Skeletal muscle tissue (tissue), 4 donors: ENCODE measurements around the gene TFF2. TPM values are rescaled to one million over a fixed set of nuclear protein-coding genes. Genes with fewer than 3 reads are reported as not detected.

Experiments used
- H3K27ac ChIP-seq: one replicate; pipeline ENCODE4 v1.7.0; 2013; ENCODE audit warnings: mild to moderate bottlenecking, low read depth, low read length, inconsistent platforms
- H3K27me3 ChIP-seq, 3 donors: one replicate each; pipeline ENCODE4 v1.7.0; 2013; ENCODE audit warnings: low read length in 3 of 3; ENCODE audit not compliant: control insufficient read depth in 3 of 3, insufficient read depth in 3 of 3
- H3K36me3 ChIP-seq, 3 donors: one replicate each; pipeline ENCODE4 v1.7.0; 2013; ENCODE audit warnings: low read length in 3 of 3; ENCODE audit not compliant: control insufficient read depth in 3 of 3, insufficient read depth in 3 of 3
- H3K4me1 ChIP-seq, 3 donors: one replicate each; pipeline ENCODE4 v1.7.0; 2013; ENCODE audit warnings: low read length in 3 of 3, mild to moderate bottlenecking in 3 of 3; ENCODE audit not compliant: control insufficient read depth in 3 of 3, insufficient read depth in 3 of 3
- H3K4me3 ChIP-seq, 3 donors: one replicate each; pipeline ENCODE4 v1.7.0; 2013; ENCODE audit warnings: low read length in 3 of 3
- H3K9ac ChIP-seq, 3 donors: one replicate each; pipeline ENCODE4 v1.7.0; 2013; ENCODE audit warnings: low read length in 3 of 3, mild to moderate bottlenecking in 3 of 3, moderate library complexity in 2 of 3, low read depth in 1 of 3
- H3K9me3 ChIP-seq, 3 donors: one replicate each; pipeline ENCODE4 v1.7.0; 2013; ENCODE audit warnings: low read length in 3 of 3; ENCODE audit not compliant: control insufficient read depth in 3 of 3
- total RNA-seq: library from RNA; depleted of rRNA; stranded (reverse); fragments of >200 nt; gene quantifications from one replicate; pipeline ENCODE4 v1.2.3, GENCODE V29; 2014
- donor health status: Osteomylitis.

TFF2 gene
- total RNA-seq, 1 donor from 2014 or later = not detected

GRCh38 chr21:42358937-42359336, 8.1 kb upstream of the TFF2 start:
- Histone ChIP-seq H3K4me3 (no peak overlapping the region), H3K27me3 (peaks cover 28 to 41% (median 28%) of the 10 kb centered on the region in 3 donors)

GRCh38 chr21:42358261-42358660, 7.5 kb upstream of the TFF2 start:
- no peak overlapping the region for H3K27ac ChIP-seq
- no peaks in the 10 kb centered on the region for H3K4me1 ChIP-seq
- peaks cover 24 to 38% (median 27%) of the 10 kb centered on the region in 3 donors for H3K27me3 ChIP-seq
- H3K4me3 ChIP-seq = no peak overlapping the region
- no peaks in the 10 kb centered on the region for H3K36me3 ChIP-seq
- H3K9ac ChIP-seq = no peak overlapping the region
- peaks cover 4 to 11% (median 10%) of the 10 kb centered on the region in 3 donors for H3K9me3 ChIP-seq

More at GRCh38 chr21:42358937-42359336, 8.1 kb upstream of the TFF2 start:
- Histone ChIP-seq H3K36me3 (no peaks in the 10 kb centered on the region), H3K4me1 (no peaks in the 10 kb centered on the region), H3K9me3 (peaks cover 4 to 11% (median 10%) of the 10 kb centered on the region in 3 donors), H3K27ac (no peak overlapping the region), H3K9ac (no peak overlapping the region)

DNA sequence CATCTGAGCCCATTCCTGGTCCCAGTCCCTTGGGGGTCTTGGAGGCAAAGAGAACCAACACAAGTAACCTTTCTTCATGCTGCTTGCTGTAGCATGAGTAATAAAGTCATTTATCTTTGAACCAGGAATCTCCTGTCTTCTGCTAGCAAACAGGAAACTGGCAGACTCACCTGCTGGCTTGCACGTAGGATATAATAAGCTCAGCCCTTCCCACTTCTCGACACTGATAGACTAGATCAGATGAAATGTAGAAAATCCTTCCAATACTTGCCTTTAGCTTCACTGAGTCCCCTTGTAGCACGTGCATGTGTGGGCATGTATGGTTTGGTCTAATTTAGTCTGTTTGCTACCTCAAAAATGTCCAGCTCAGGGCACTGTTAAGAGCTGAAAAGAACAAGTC, 6.5 kb upstream of the TFF2 start:
- H3K27me3 ChIP-seq = peaks cover 22 to 33% (median 26%) of the 10 kb centered on the region in 3 donors

GRCh38 chr21:42356650-42357049, 5.9 kb upstream of the TFF2 start:
- no peaks in the 10 kb centered on the region for H3K36me3 ChIP-seq
- peaks cover 17 to 27% (median 20%) of the 10 kb centered on the region in 3 donors for H3K27me3 ChIP-seq
- H3K4me1 ChIP-seq = no peaks in the 10 kb centered on the region

More for the DNA sequence above, 6.5 kb upstream of the TFF2 start:
- Histone ChIP-seq H3K4me1 (no peaks in the 10 kb centered on the region), H3K9me3 (peaks cover 4 to 11% (median 10%) of the 10 kb centered on the region in 3 donors), H3K4me3 (no peak overlapping the region), H3K27ac (no peak overlapping the region), H3K36me3 (no peaks in the 10 kb centered on the region), H3K9ac (no peak overlapping the region)

GRCh38 chr21:42356046-42356445, 5.3 kb upstream of the TFF2 start:
- H3K9me3 ChIP-seq = peaks cover 4 to 11% (median 10%) of the 10 kb centered on the region in 3 donors
- no peaks in the 10 kb centered on the region for H3K36me3 ChIP-seq

More at GRCh38 chr21:42356650-42357049, 5.9 kb upstream of the TFF2 start:
- Histone ChIP-seq H3K4me3 (no peak overlapping the region), H3K9ac (no peak overlapping the region), H3K9me3 (peaks cover 4 to 11% (median 10%) of the 10 kb centered on the region in 3 donors), H3K27ac (no peak overlapping the region)

DNA sequence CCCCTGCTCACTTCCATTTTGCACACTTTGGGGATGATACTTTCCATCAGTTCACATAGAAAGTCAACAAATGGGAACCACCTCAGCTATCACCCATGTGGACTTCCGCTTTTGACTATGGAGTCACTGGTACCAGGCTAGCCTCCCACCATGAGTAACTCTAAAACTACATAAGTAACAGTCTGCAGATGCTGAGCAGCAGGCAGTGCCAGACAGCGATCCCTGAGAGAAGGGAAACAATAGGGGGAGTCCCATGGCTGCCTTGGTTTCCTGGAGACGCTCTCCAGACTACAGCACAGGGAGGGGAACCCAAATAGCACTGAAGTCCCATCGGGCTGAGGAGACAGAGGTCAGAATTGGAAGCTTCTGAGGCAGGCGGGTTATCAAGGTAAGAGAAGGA, 2.8 kb upstream of the TFF2 start:
- no peaks in the 10 kb centered on the region for H3K36me3 ChIP-seq
- H3K4me3 ChIP-seq = no peak overlapping the region
- no peak overlapping the region for H3K27ac ChIP-seq
- H3K27me3 ChIP-seq = peaks cover 3 to 24% (median 4%) of the 10 kb centered on the region in 3 donors
- no peaks in the 10 kb centered on the region for H3K4me1 ChIP-seq
- H3K9me3 ChIP-seq = peaks cover 0 to 11% (median 4%) of the 10 kb centered on the region in 3 donors
- H3K9ac ChIP-seq = no peak overlapping the region

More at GRCh38 chr21:42356046-42356445, 5.3 kb upstream of the TFF2 start:
- H3K27me3 ChIP-seq = peaks cover 11 to 23% (median 14%) of the 10 kb centered on the region in 3 donors
- H3K4me3 ChIP-seq = no peak overlapping the region
- H3K4me1 ChIP-seq = no peaks in the 10 kb centered on the region
- no peak overlapping the region for H3K27ac ChIP-seq
- no peak overlapping the region for H3K9ac ChIP-seq

GRCh38 chr21:42352441-42353095, 1.8 kb upstream of the TFF2 start:
- no peaks in the 10 kb centered on the region for H3K36me3 ChIP-seq
- no peak overlapping the region for H3K4me3 ChIP-seq
- H3K27me3 ChIP-seq = peaks cover 4 to 25% (median 6%) of the 10 kb centered on the region in 3 donors
- H3K4me1 ChIP-seq = no peaks in the 10 kb centered on the region
- peaks cover 0 to 7% (median 4%) of the 10 kb centered on the region in 3 donors for H3K9me3 ChIP-seq
- no peak overlapping the region for H3K27ac ChIP-seq
- no peak overlapping the region for H3K9ac ChIP-seq

DNA sequence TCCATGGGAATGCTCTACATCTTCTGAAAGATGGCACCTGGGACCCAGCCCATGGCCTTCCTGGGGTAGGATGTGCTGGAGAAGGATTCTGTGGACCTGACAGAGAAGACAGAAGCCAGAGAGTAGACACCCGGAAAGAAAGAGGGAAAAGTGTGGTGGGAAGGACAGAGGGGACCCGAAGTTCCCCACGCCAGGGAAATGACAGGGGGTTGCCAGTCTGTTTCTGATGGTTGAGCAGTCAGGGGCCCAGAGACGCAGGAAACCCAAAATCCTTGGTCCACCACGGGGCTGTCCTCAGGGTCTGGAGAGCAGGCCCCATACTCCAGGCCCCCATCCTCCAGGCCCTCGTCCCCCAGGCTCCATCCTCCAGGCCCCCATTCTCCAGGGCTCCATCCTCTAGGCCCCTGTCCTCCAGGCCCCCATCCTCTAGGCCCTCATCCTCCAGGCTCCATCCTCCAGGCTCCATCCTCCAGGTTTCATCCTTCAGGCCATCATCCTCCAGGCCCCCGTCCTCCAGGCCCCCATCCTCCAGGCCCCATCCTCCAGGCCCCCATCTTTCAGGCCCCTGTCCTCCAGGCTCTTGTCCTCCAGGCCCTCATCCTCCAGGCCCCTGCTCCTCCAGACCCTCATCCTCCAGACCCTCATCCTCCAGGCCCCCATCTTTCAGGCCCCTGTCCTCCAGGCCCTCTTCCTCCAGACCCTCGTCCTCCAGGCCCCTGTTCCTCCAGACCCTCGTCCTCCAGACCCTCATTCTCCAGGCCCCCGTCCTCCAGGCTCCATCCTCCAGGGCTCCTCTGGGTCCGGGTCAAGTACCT, 1.0 kb upstream of the TFF2 start:
- peaks cover 0 to 7% (median 4%) of the 10 kb centered on the region in 3 donors for H3K9me3 ChIP-seq
- no peak overlapping the region for H3K4me3 ChIP-seq
- no peak overlapping the region for H3K9ac ChIP-seq
- H3K27me3 ChIP-seq = peaks cover 4 to 30% (median 10%) of the 10 kb centered on the region in 3 donors
- H3K27ac ChIP-seq = no peak overlapping the region
- H3K4me1 ChIP-seq = no peaks in the 10 kb centered on the region
- no peaks in the 10 kb centered on the region for H3K36me3 ChIP-seq

DNA sequence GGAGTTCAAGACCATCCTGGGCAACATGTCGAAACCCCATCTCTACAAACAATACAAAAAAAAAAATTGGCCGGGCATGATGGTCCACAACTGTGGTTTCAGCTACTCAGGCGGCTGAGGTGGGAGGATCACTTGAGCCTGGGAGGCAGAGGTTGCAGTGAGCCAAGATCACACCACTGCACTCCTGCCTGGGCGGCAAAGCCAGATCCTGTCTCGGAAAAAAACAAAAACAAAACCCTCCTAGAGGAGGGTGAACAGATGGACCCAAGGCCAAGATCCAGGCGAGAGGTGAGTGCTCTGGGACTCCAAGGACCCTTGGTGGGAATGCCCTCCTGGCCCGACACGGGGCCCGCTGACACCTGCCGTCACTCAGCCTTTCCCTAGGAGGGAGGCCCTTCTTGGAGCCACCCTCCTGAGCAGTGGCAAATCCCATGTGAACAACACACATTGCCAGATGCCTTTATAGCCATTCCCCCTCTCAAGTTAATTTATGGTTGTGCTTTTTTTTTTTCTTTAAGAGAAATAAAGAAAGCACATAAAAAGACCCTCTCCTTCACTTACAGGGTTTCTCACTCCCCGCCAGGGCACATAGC, 380 bp downstream of the TFF2 start:
- Histone ChIP-seq H3K36me3 (no peaks in the 10 kb centered on the region), H3K27ac (no peak overlapping the region), H3K9me3 (peaks cover 0 to 3% (median 0%) of the 10 kb centered on the region in 3 donors), H3K9ac (no peak overlapping the region), H3K4me1 (no peaks in the 10 kb centered on the region), H3K27me3 (peaks cover 4 to 33% (median 12%) of the 10 kb centered on the region in 3 donors), H3K4me3 (no peak overlapping the region)
